ENCODE measurements around the gene RASGRP1. TPM values are rescaled to one million over a fixed set of nuclear protein-coding genes. Genes with fewer than 3 reads are reported as not detected.

Gene RASGRP1
- total and polyA plus RNA-seq, 10 of the 15 experiments (the other 5 are each of a cell fraction or from before 2014, with no cell fraction given), result 5.6 to 234 (median 20.9) TPM

- H3K4me1 ChIP-seq (ENCODE audit: control insufficient read depth, insufficient read depth, low read length), result no peaks in the 10 kb centered on the region; the same call in 1 of the 2 replicates
- intact Hi-C loops (cut with micrococcal nuclease; ENCODE audit: unreplicated experiment), result no loop called here
- H3K27me3 ChIP-seq (replicated peaks in 1 of 2; ENCODE audit: control insufficient read depth in 2 of 2, insufficient read depth in 2 of 2, low read length in 1 of 2), result no peaks in the 10 kb centered on the region
- H3K9me3 ChIP-seq (replicated peaks; ENCODE audit: control insufficient read depth, insufficient read depth, low read length), result no peaks in the 10 kb centered on the region
- DNase-seq (ENCODE audit: low read depth, low spot score) (no peak), ATAC-seq (peak; percentile 74), FAIRE-seq (no peak)
- ChIA-PET SMC1A (ENCODE audit: uncharacterized antibody, unreplicated experiment) (interaction anchor here (0.9 to 4.2 kb wide), 20 partner anchors 8 to 91 kb away, joined by 3 to 36 read pairs (median 6); no protein-coding TSS in a partner anchor), CTCF (interaction anchor here (0.7 to 3.4 kb wide), 13 partner anchors 9 to 92 kb away, joined by 3 to 22 read pairs (median 4); no protein-coding TSS in a partner anchor), RAD21 (ENCODE audit: unreplicated experiment) (interaction anchor here (0.7 to 1.4 kb wide), 7 partner anchors 12 to 157 kb away, joined by 3 to 4 read pairs (median 3); no protein-coding TSS in a partner anchor), POLR2A (interaction anchor here (0.9 to 1.9 kb wide), 5 partner anchors 9 to 63 kb away, joined by 4 to 7 read pairs (median 6); no protein-coding TSS in a partner anchor)
- no peaks in the 10 kb centered on the region for H4K20me1 ChIP-seq (ENCODE audit: control insufficient read depth, insufficient read depth)
- no peak overlapping the region for H3K4me3 ChIP-seq
- no peak overlapping the region for H2AFZ ChIP-seq (ENCODE audit: control insufficient read depth, low read depth, low read length)
- in situ Hi-C loops (cut with MboI), result no loop called here
- 20% methylated on average over 2 of the region's 2 CpGs for WGBS (ENCODE audit: insufficient coverage, insufficient replicate concordance, low lambda C conversion rate, missing lambda C conversion rate)
- H3K4me2 ChIP-seq (ENCODE audit: control insufficient read depth, insufficient read depth), result no peak overlapping the region
- no peaks in the 10 kb centered on the region for H3K36me3 ChIP-seq (ENCODE audit: control insufficient read depth in 2 of 2, insufficient read depth in 2 of 2, low read length in 1 of 2)
- H3K27ac ChIP-seq (ENCODE audit: control insufficient read depth, insufficient read depth), result no peak overlapping the region
- no peaks in the 10 kb centered on the region for H3K79me2 ChIP-seq (ENCODE audit: control insufficient read depth, insufficient read depth, low read length)
- no peak overlapping the region for H3K9ac ChIP-seq (ENCODE audit: control insufficient read depth, insufficient read depth, low read length)
- no TSS peak for BruUV-seq (replicated peaks)
- TF ChIP-seq E2F4 (IDR thresholded peaks at IDR 0.05; ENCODE audit: low read depth, low read length), result no peak
- no peak for TF ChIP-seq PML (IDR thresholded peaks at IDR 0.05; ENCODE audit: low read length)
- TF ChIP-seq HSF1 (IDR thresholded peaks at IDR 0.05; ENCODE audit: low read depth, low read length), result no peak
- TF ChIP-seq MXI1 (IDR thresholded peaks at IDR 0.05; ENCODE audit: low read depth, low read length), result no peak
- TF ChIP-seq ZBTB33 (IDR thresholded peaks at IDR 0.05), result no peak
- TF ChIP-seq NFXL1 (IDR thresholded peaks at IDR 0.05; ENCODE audit: borderline replicate concordance), result no peak
- no peak for TF ChIP-seq ZBED1 (IDR thresholded peaks at IDR 0.05; ENCODE audit: borderline replicate concordance)
- no peak for TF ChIP-seq YY1 (IDR thresholded peaks at IDR 0.05; ENCODE audit: low read depth, low read length)
- TF ChIP-seq IRF4 (IDR thresholded peaks at IDR 0.05; ENCODE audit: low read depth, low read length), result no peak
- no peak for TF ChIP-seq RBBP5 (conservative IDR thresholded peaks at IDR 0.05)
- TF ChIP-seq EGR1 (IDR thresholded peaks at IDR 0.05; ENCODE audit: borderline replicate concordance in 1 of 2, low read depth in 2 of 2, low read length in 2 of 2), result no peak
- TF ChIP-seq NFYB (IDR thresholded peaks at IDR 0.05; ENCODE audit: insufficient read depth, low read depth, low read length), result no peak
- TF ChIP-seq ZNF207 (IDR thresholded peaks at IDR 0.05; ENCODE audit: borderline replicate concordance), result no peak
- no peak for TF ChIP-seq E4F1 (IDR thresholded peaks at IDR 0.05; ENCODE audit: borderline replicate concordance, partially characterized antibody)
Measured at GRCh38 chr15:38598749-38599148, 34.1 kb upstream of the RASGRP1 start.

All from GM12878 (cell line).